CD8-positive, alpha-beta memory T cell (primary cell): ENCODE measurements around the gene TGM3. TPM values are rescaled to one million over a fixed set of nuclear protein-coding genes. Genes with fewer than 3 reads are reported as not detected.
A peak's percentile ranks its signal among the peaks of the same experiment; 100 is the strongest.

ENCODE experiments used
- CTCF ChIA-PET: fragments of 350-600 bp; sonication (Branson Sonifier 250); formaldehyde crosslinking; loops from one replicate; lab custom pipeline; 2021; ENCODE audit warnings: antibody characterized with exemption; lab: Charles Lee
- POLR2A ChIA-PET: fragments of 350-600 bp; sonication (Branson Sonifier 250); formaldehyde crosslinking; loops from one replicate; lab custom pipeline; 2021; ENCODE audit warnings: antibody characterized with exemption; lab: Charles Lee
- DNase-seq, 5 donors: peaks; one replicate each; pipeline versions ENCODE4 v3.0.0 to v3.0.0-alpha.2; 2020 to 2022; ENCODE audit warnings: mixed read lengths in 1 of 5
- H3K27ac ChIP-seq: one replicate; pipeline ENCODE4 v1.7.0; 2013; ENCODE audit warnings: low read depth, mild to moderate bottlenecking, low read length, moderate library complexity
- H3K27me3 ChIP-seq: 2 replicates; pipeline ENCODE4 v1.7.0; 2013; ENCODE audit warnings: low read length, mild to moderate bottlenecking; ENCODE audit not compliant: insufficient read depth, poor library complexity, severe bottlenecking
- H3K36me3 ChIP-seq: 2 replicates; pipeline ENCODE4 v1.7.0; 2013; ENCODE audit warnings: mild to moderate bottlenecking, low read length, moderate library complexity; ENCODE audit not compliant: insufficient read depth
- H3K4me1 ChIP-seq: 2 replicates; pipeline ENCODE4 v1.7.0; 2013; ENCODE audit warnings: mild to moderate bottlenecking, low read length, moderate library complexity; ENCODE audit not compliant: insufficient read depth
- H3K4me3 ChIP-seq: 2 replicates; pipeline ENCODE4 v1.7.0; 2013; ENCODE audit warnings: mild to moderate bottlenecking, low read length
- H3K9me3 ChIP-seq: 2 replicates; pipeline ENCODE4 v1.7.0; 2013; ENCODE audit warnings: mild to moderate bottlenecking, low read length
- H3K27ac Mint-ChIP-seq, 8 donors: one replicate each; pipeline ENCODE4 v1.8.0; 2020 to 2021; ENCODE audit warnings: mixed read lengths in 8 of 8, mild to moderate bottlenecking in 6 of 8, inconsistent platforms in 3 of 8, moderate library complexity in 3 of 8
- H3K27me3 Mint-ChIP-seq, 2 donors: one replicate each; pipeline ENCODE4 v1.8.0; 2020 to 2021; ENCODE audit warnings: mixed read lengths in 2 of 2, mild to moderate bottlenecking in 1 of 2, moderate library complexity in 1 of 2
- H3K36me3 Mint-ChIP-seq, 3 donors: one replicate each; pipeline ENCODE4 v1.8.0; 2020 to 2021; ENCODE audit warnings: mixed read lengths in 3 of 3, inconsistent platforms in 1 of 3, mild to moderate bottlenecking in 1 of 3
- H3K4me1 Mint-ChIP-seq, 3 donors: one replicate each; pipeline ENCODE4 v1.8.0; 2020 to 2021; ENCODE audit warnings: mixed read lengths in 3 of 3, inconsistent platforms in 1 of 3, mild to moderate bottlenecking in 1 of 3
- H3K4me3 Mint-ChIP-seq, 7 donors: one replicate each; pipeline ENCODE4 v1.8.0; 2020 to 2021; ENCODE audit warnings: mixed read lengths in 7 of 7, mild to moderate bottlenecking in 6 of 7, moderate library complexity in 4 of 7, inconsistent platforms in 2 of 7
- H3K9me3 Mint-ChIP-seq, 5 donors: one replicate each; pipeline ENCODE4 v1.8.0; 2020 to 2022; ENCODE audit warnings: mixed read lengths in 5 of 5, mild to moderate bottlenecking in 3 of 5, moderate library complexity in 2 of 5, inconsistent platforms in 1 of 5
- polyA plus RNA-seq: library from polyadenylated mRNA; unstranded; fragments of 300-500 nt; fragmentation: Illumina TruSeq; gene quantifications from one replicate; pipeline ENCODE4 v1.2.3, GENCODE V29; 2021
- total RNA-seq, 2 experiments: library from RNA; stranded (reverse); gene quantifications; one replicate each; pipeline ENCODE4 v1.2.3, GENCODE V29; 2021

The TGM3 gene
- total and polyA plus RNA-seq, 3 experiments from 2014 or later: not detected

DNA sequence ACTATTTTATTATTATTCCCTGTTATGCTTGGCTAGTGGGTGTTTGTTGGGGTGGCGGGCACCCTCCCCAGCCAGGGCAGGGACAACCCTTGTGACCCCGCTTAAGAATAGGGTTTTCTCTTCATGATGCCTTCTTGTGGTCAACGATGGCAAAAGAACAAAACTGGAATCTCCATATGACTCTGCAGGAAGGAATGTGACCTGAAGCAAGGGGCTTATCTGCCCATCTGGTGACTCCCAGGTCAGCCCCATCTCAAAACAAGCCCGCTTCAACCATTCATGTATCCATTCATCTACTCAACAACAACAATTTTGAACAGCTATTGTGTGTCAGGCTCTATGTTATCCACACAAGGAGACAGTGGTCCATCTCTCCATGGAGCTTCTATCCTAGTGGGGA lies 54.0 kb downstream of the TGM3 start:
- Mint-ChIP-seq H3K27me3 (peaks cover 7 to 38% of the 10 kb centered on the region in 2 donors), H3K27ac (no peak overlapping the region), H3K4me1 (peaks cover 0 to 9% (median 4%) of the 10 kb centered on the region in 3 donors), H3K4me3 (no peak overlapping the region), H3K9me3 (peaks cover 0 to 7% (median 3%) of the 10 kb centered on the region in 5 donors), H3K36me3 (no peaks in the 10 kb centered on the region)
- no peak for DNase-seq
- Histone ChIP-seq H3K9me3 (no peaks in the 10 kb centered on the region), H3K27ac (no peak overlapping the region), H3K4me1 (no peaks in the 10 kb centered on the region), H3K4me3 (no peak overlapping the region), H3K36me3 (no peaks in the 10 kb centered on the region), H3K27me3 (peaks cover 3% of the 10 kb centered on the region)
- CTCF ChIA-PET: interaction anchor here (0.8 kb wide), 1 partner anchor 102 kb away, joined by 3 read pairs; no protein-coding TSS in a partner anchor
- POLR2A ChIA-PET: no interaction called here

DNA sequence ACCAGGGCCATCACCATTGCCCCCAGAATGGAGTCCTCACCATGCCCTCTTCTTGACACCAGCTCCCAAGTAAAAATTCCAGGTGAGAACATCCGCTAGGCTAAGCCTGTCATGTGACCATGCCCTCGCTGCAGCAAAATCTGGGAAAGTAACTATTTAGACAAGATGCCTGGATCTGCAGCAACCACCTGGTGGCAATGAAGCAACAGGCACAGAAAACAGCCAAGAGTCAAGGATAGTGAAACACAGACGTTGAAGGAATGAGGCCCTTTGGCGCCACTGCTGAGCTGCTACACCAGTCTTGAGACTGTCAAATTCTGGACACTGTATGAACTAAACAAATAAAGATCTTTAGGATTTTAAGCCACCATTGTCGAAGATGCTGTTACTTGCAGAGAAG lies 54.8 kb downstream of the TGM3 start:
- no peak for DNase-seq
- H3K4me1 ChIP-seq: no peaks in the 10 kb centered on the region
- peaks cover 0 to 9% (median 4%) of the 10 kb centered on the region in 3 donors for H3K4me1 Mint-ChIP-seq
- H3K4me3 ChIP-seq: no peak overlapping the region
- POLR2A ChIA-PET: no interaction called here
- H3K9me3 Mint-ChIP-seq: peaks cover 0 to 7% (median 3%) of the 10 kb centered on the region in 5 donors
- CTCF ChIA-PET: interaction anchor here (0.8 kb wide), 1 partner anchor 101 kb away, joined by 3 read pairs; no protein-coding TSS in a partner anchor
- H3K36me3 ChIP-seq: no peaks in the 10 kb centered on the region
- H3K27me3 Mint-ChIP-seq: peaks cover 9 to 39% of the 10 kb centered on the region in 2 donors
- no peaks in the 10 kb centered on the region for H3K9me3 ChIP-seq
- H3K36me3 Mint-ChIP-seq: no peaks in the 10 kb centered on the region
- peaks cover 3% of the 10 kb centered on the region for H3K27me3 ChIP-seq
- no peak overlapping the region for H3K27ac ChIP-seq
- H3K27ac Mint-ChIP-seq: peak overlapping the region in 1 of 8 donors; percentile 66
- H3K4me3 Mint-ChIP-seq: no peak overlapping the region

DNA sequence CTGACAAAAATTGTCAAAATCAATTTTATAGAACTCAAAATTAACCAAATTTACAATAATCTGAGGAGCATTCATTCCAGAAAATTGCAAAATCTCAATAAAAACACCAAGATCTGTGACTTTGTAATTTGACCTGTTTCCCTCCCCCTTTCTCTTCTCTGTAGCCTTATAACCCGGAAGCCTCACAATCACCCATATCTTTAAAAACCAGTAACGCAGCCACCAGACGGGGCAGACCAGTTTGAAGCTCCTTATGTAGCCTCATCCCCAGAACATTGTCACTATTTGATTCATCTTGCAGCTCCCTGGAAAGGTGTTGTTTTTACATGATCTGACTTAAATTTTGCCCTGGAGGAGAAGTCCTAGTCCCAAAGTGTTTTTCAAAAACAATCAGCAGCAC lies 57.4 kb downstream of the TGM3 start:
- Mint-ChIP-seq H3K9me3 (no peaks in the 10 kb centered on the region), H3K36me3 (no peaks in the 10 kb centered on the region), H3K27me3 (peaks cover 6 to 33% of the 10 kb centered on the region in 2 donors), H3K4me1 (peaks cover 0 to 9% (median 4%) of the 10 kb centered on the region in 3 donors), H3K27ac (no peak overlapping the region), H3K4me3 (no peak overlapping the region)
- H3K27ac ChIP-seq: no peak overlapping the region
- H3K36me3 ChIP-seq: no peaks in the 10 kb centered on the region
- DNase-seq: no peak
- POLR2A ChIA-PET: no interaction called here
- no peaks in the 10 kb centered on the region for H3K4me1 ChIP-seq
- no peak overlapping the region for H3K4me3 ChIP-seq
- no peaks in the 10 kb centered on the region for H3K27me3 ChIP-seq
- CTCF ChIA-PET: no interaction called here
- H3K9me3 ChIP-seq: no peaks in the 10 kb centered on the region

GRCh38 chr20:2357114-2357513 lies 61.3 kb downstream of the TGM3 start:
- Histone ChIP-seq H3K9me3 (no peaks in the 10 kb centered on the region), H3K27me3 (no peaks in the 10 kb centered on the region), H3K4me3 (no peak overlapping the region), H3K27ac (no peak overlapping the region), H3K4me1 (no peaks in the 10 kb centered on the region), H3K36me3 (no peaks in the 10 kb centered on the region)
- POLR2A ChIA-PET: no interaction called here
- H3K27ac Mint-ChIP-seq: no peak overlapping the region
- peaks cover 11 to 41% of the 10 kb centered on the region in 2 donors for H3K27me3 Mint-ChIP-seq
- H3K9me3 Mint-ChIP-seq: peaks cover 14 to 23% (median 22%) of the 10 kb centered on the region in 5 donors
- H3K36me3 Mint-ChIP-seq: peaks cover 0 to 4% (median 0%) of the 10 kb centered on the region in 3 donors
- DNase-seq: no peak
- peaks cover 0 to 3% (median 0%) of the 10 kb centered on the region in 3 donors for H3K4me1 Mint-ChIP-seq
- CTCF ChIA-PET: no interaction called here
- H3K4me3 Mint-ChIP-seq: peak overlapping the region in 1 of 7 donors; percentile 38

GRCh38 chr20:2358006-2358405 lies 62.2 kb downstream of the TGM3 start:
- H3K27ac ChIP-seq: no peak overlapping the region
- DNase-seq: no peak
- ChIA-PET POLR2A (no interaction called here), CTCF (no interaction called here)
- H3K27me3 Mint-ChIP-seq: peaks cover 11 to 36% of the 10 kb centered on the region in 2 donors
- H3K4me1 ChIP-seq: no peaks in the 10 kb centered on the region
- no peaks in the 10 kb centered on the region for H3K9me3 ChIP-seq
- no peaks in the 10 kb centered on the region for H3K27me3 ChIP-seq
- H3K36me3 ChIP-seq: no peaks in the 10 kb centered on the region
- no peak overlapping the region for H3K4me3 ChIP-seq
- H3K4me1 Mint-ChIP-seq: no peaks in the 10 kb centered on the region
- H3K27ac Mint-ChIP-seq: no peak overlapping the region
- H3K9me3 Mint-ChIP-seq: peaks cover 14 to 23% (median 22%) of the 10 kb centered on the region in 5 donors
- H3K4me3 Mint-ChIP-seq: no peak overlapping the region
- H3K36me3 Mint-ChIP-seq: peaks cover 0 to 4% (median 0%) of the 10 kb centered on the region in 3 donors

- Histone ChIP-seq H3K9me3 (no peaks in the 10 kb centered on the region), H3K27ac (no peak overlapping the region), H3K4me1 (no peaks in the 10 kb centered on the region), H3K36me3 (no peaks in the 10 kb centered on the region), H3K27me3 (no peaks in the 10 kb centered on the region), H3K4me3 (no peak overlapping the region)
- Mint-ChIP-seq H3K36me3 (peaks cover 0 to 4% (median 0%) of the 10 kb centered on the region in 3 donors), H3K27me3 (peaks cover 26 to 40% of the 10 kb centered on the region in 2 donors), H3K27ac (no peak overlapping the region), H3K4me3 (no peak overlapping the region), H3K9me3 (peaks cover 14 to 26% (median 22%) of the 10 kb centered on the region in 5 donors), H3K4me1 (no peaks in the 10 kb centered on the region)
- POLR2A ChIA-PET: no interaction called here
- no peak for DNase-seq
- CTCF ChIA-PET: no interaction called here
Measured at GRCh38 chr20:2361035-2361593, 65.3 kb downstream of the TGM3 start.

DNA sequence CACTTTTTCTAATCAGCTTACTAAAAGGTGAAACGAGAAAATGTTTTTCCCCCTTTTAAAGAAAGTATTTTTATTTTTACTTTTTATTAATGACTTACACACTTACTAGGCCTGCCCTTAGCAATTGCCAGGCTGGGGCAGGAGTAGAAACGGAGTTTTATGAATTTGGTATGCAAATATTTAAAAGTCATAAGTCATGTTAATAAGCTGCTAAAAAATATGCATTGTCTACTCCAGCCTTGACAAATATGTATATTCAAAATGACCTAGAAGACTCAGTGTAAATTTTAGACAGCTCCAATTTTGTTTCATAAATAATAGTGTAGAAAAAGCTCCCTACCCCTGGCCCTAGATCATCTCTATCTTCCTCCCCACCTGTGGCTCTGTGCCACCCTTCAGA lies 67.4 kb downstream of the TGM3 start:
- no peaks in the 10 kb centered on the region for H3K4me1 Mint-ChIP-seq
- ChIA-PET POLR2A (no interaction called here), CTCF (no interaction called here)
- H3K27ac ChIP-seq: no peak overlapping the region
- peaks cover 14 to 26% (median 22%) of the 10 kb centered on the region in 5 donors for H3K9me3 Mint-ChIP-seq
- no peak overlapping the region for H3K27ac Mint-ChIP-seq
- peaks cover 28 to 44% of the 10 kb centered on the region in 2 donors for H3K27me3 Mint-ChIP-seq
- DNase-seq: no peak
- H3K4me3 ChIP-seq: no peak overlapping the region
- H3K9me3 ChIP-seq: no peaks in the 10 kb centered on the region
- H3K4me1 ChIP-seq: no peaks in the 10 kb centered on the region
- no peaks in the 10 kb centered on the region for H3K36me3 ChIP-seq
- H3K27me3 ChIP-seq: no peaks in the 10 kb centered on the region
- no peak overlapping the region for H3K4me3 Mint-ChIP-seq
- peaks cover 0 to 4% (median 0%) of the 10 kb centered on the region in 3 donors for H3K36me3 Mint-ChIP-seq

GRCh38 chr20:2363587-2363986 lies 67.8 kb downstream of the TGM3 start:
- Mint-ChIP-seq H3K27me3 (peaks cover 29 to 48% of the 10 kb centered on the region in 2 donors), H3K36me3 (peaks cover 0 to 4% (median 0%) of the 10 kb centered on the region in 3 donors), H3K27ac (no peak overlapping the region), H3K4me3 (no peak overlapping the region), H3K4me1 (no peaks in the 10 kb centered on the region), H3K9me3 (peaks cover 14 to 26% (median 22%) of the 10 kb centered on the region in 5 donors)
- no peak overlapping the region for H3K4me3 ChIP-seq
- H3K36me3 ChIP-seq: no peaks in the 10 kb centered on the region
- DNase-seq: no peak
- POLR2A ChIA-PET: no interaction called here
- H3K9me3 ChIP-seq: no peaks in the 10 kb centered on the region
- CTCF ChIA-PET: no interaction called here
- H3K27me3 ChIP-seq: no peaks in the 10 kb centered on the region
- no peaks in the 10 kb centered on the region for H3K4me1 ChIP-seq
- H3K27ac ChIP-seq: no peak overlapping the region
